Measurements from ENCODE around the gene EHHADH.
A peak's percentile ranks its signal among the peaks of the same experiment; 100 is the strongest.

The EHHADH gene

GRCh38 chr3:185187391-185187790, 66.5 kb downstream of the EHHADH start:
- no peak for DNase-seq

- peak; percentile 70 for DNase-seq
Observed at GRCh38 chr3:185176750-185177359, 77.0 kb downstream of the EHHADH start.

GRCh38 chr3:185175370-185175987, 78.4 kb downstream of the EHHADH start:
- DNase-seq, result peak; percentile 95

GRCh38 chr3:185172086-185173049, 81.5 kb downstream of the EHHADH start:
- DNase-seq, result peak; percentile 51

GRCh38 chr3:185164428-185165217, 89.2 kb downstream of the EHHADH start:
- DNase-seq, result peak; percentile 75

GRCh38 chr3:185162634-185163033, 91.2 kb downstream of the EHHADH start:
- no peak for DNase-seq

GRCh38 chr3:185161761-185162160, 92.1 kb downstream of the EHHADH start:
- DNase-seq, result no peak

GRCh38 chr3:185157347-185157746, 96.5 kb downstream of the EHHADH start:
- DNase-seq, result no peak

- DNase-seq, result no peak
Observed at GRCh38 chr3:185155678-185156077, 98.2 kb downstream of the EHHADH start.

- DNase-seq, result peak; percentile 58
Observed at GRCh38 chr3:185153861-185154629, 99.8 kb downstream of the EHHADH start.

GRCh38 chr3:185153171-185153771, 100.6 kb downstream of the EHHADH start:
- peak; percentile 79 for DNase-seq

GRCh38 chr3:185152410-185153170, 101.3 kb downstream of the EHHADH start, which contains the start of gene C3orf70:
C3orf70 (minus strand) TSS chr3:185153060; CDS start chr3:185152823, 237 bp downstream.
- peak; percentile 88 for DNase-seq

GRCh38 chr3:185151964-185152409, 101.9 kb downstream of the EHHADH start:
- DNase-seq, result no peak

- no peak for DNase-seq
Observed at GRCh38 chr3:185151101-185151963, 102.5 kb downstream of the EHHADH start.

- DNase-seq, result no peak
Observed at GRCh38 chr3:185150561-185150960, 103.3 kb downstream of the EHHADH start.

- no peak for DNase-seq
Observed at GRCh38 chr3:185149591-185149990, 104.3 kb downstream of the EHHADH start.

GRCh38 chr3:185145511-185145910, 108.3 kb downstream of the EHHADH start:
- no peak for DNase-seq

GRCh38 chr3:185144784-185145183, 109.1 kb downstream of the EHHADH start:
- no peak for DNase-seq
